Mucosa of rectum (tissue), 2 donors: ENCODE data around the gene ZNF594.
A peak's percentile ranks its signal among the peaks of the same experiment; 100 is the strongest.
"Not testable (repeated sequence)": the region's sequence is repeated elsewhere in the genome, so short reads cannot be mapped to it uniquely, and the experiment has no call there.

Experiments
- H3K27ac ChIP-seq, 2 donors: one replicate each; pipeline ENCODE4 v1.7.0; 2013; ENCODE audit warnings: inconsistent platforms in 2 of 2, low read depth in 2 of 2, low read length in 2 of 2
- H3K27me3 ChIP-seq, 2 donors: one replicate each; pipeline ENCODE4 v1.7.0; 2013; ENCODE audit warnings: low read length in 2 of 2; ENCODE audit not compliant: control insufficient read depth in 2 of 2, insufficient read depth in 2 of 2
- H3K36me3 ChIP-seq, 2 donors: one replicate each; pipeline ENCODE4 v1.7.0; 2013; ENCODE audit warnings: low read length in 2 of 2; ENCODE audit not compliant: control insufficient read depth in 2 of 2, insufficient read depth in 2 of 2
- H3K4me1 ChIP-seq, 2 donors: one replicate each; pipeline ENCODE4 v1.7.0; 2013; ENCODE audit warnings: low read length in 2 of 2, mild to moderate bottlenecking in 1 of 2; ENCODE audit not compliant: control insufficient read depth in 2 of 2, insufficient read depth in 2 of 2
- H3K4me3 ChIP-seq, 2 donors: one replicate each; pipeline ENCODE4 v1.7.0; 2013; ENCODE audit warnings: low read length in 2 of 2
- H3K9ac ChIP-seq, 2 donors: one replicate each; pipeline ENCODE4 v1.7.0; 2013; ENCODE audit warnings: low read length in 2 of 2, low read depth in 1 of 2, mild to moderate bottlenecking in 1 of 2
- H3K9me3 ChIP-seq, 2 donors: one replicate each; pipeline ENCODE4 v1.7.0; 2013; ENCODE audit warnings: low read length in 2 of 2; ENCODE audit not compliant: control insufficient read depth in 2 of 2
- donor health status: healthy.
- donor health status: Normal muscosa, but diverticular disease.

Gene ZNF594

GRCh38 chr17:5179003-5179402, 12.7 kb downstream of the ZNF594 start:
- H3K4me1 ChIP-seq: no peaks in the 10 kb centered on the region
- peaks cover 0 to 7% of the 10 kb centered on the region in 2 donors for H3K36me3 ChIP-seq
- H3K27ac ChIP-seq: no peak overlapping the region
- no peaks in the 10 kb centered on the region for H3K27me3 ChIP-seq
- H3K9me3 ChIP-seq: peaks cover 38 to 54% of the 10 kb centered on the region in 2 donors
- H3K9ac ChIP-seq: no peak overlapping the region
- no peak overlapping the region for H3K4me3 ChIP-seq

- H3K36me3 ChIP-seq, H3K4me3 ChIP-seq, H3K27me3 ChIP-seq, H3K4me1 ChIP-seq, H3K27ac ChIP-seq, H3K9ac ChIP-seq: not testable (repeated sequence)
- H3K9me3 ChIP-seq: peaks cover 10 to 18% of the 10 kb centered on the region in 2 donors
Measured at GRCh38 chr17:5175027-5175426, 16.6 kb downstream of the ZNF594 start.

- H3K4me1 ChIP-seq, H3K4me3 ChIP-seq, H3K9me3 ChIP-seq, H3K27me3 ChIP-seq, H3K9ac ChIP-seq, H3K36me3 ChIP-seq: not testable (repeated sequence)
- peak overlapping the region in 1 of 2 donors; percentile 29 for H3K27ac ChIP-seq
Measured at GRCh38 chr17:5165791-5166564, 25.7 kb downstream of the ZNF594 start.

GRCh38 chr17:5164436-5164835, 27.2 kb downstream of the ZNF594 start:
- H3K27ac ChIP-seq: no peak overlapping the region

GRCh38 chr17:5161793-5162192, 29.9 kb downstream of the ZNF594 start:
- H3K9ac ChIP-seq, H3K36me3 ChIP-seq, H3K27me3 ChIP-seq, H3K27ac ChIP-seq, H3K4me3 ChIP-seq, H3K9me3 ChIP-seq, H3K4me1 ChIP-seq: not testable (repeated sequence)

More at GRCh38 chr17:5164436-5164835, 27.2 kb downstream of the ZNF594 start:
- Histone ChIP-seq H3K36me3 (no peaks in the 10 kb centered on the region), H3K27me3 (no peaks in the 10 kb centered on the region), H3K4me3 (no peak overlapping the region), H3K9me3 (no peaks in the 10 kb centered on the region), H3K4me1 (peaks cover 0 to 3% of the 10 kb centered on the region in 2 donors), H3K9ac (no peak overlapping the region)

GRCh38 chr17:5160702-5161101, 31.0 kb downstream of the ZNF594 start:
- H3K4me3 ChIP-seq, H3K27ac ChIP-seq, H3K27me3 ChIP-seq, H3K36me3 ChIP-seq, H3K4me1 ChIP-seq, H3K9me3 ChIP-seq, H3K9ac ChIP-seq: not testable (repeated sequence)

- not testable (repeated sequence) for H3K9ac ChIP-seq, H3K27me3 ChIP-seq, H3K27ac ChIP-seq, H3K9me3 ChIP-seq, H3K4me1 ChIP-seq, H3K36me3 ChIP-seq, H3K4me3 ChIP-seq
Measured at GRCh38 chr17:5146122-5146521, 45.5 kb downstream of the ZNF594 start.

- H3K4me1 ChIP-seq, H3K27ac ChIP-seq, H3K36me3 ChIP-seq: not testable (repeated sequence)
Measured at GRCh38 chr17:5142877-5143276, 48.8 kb downstream of the ZNF594 start.

GRCh38 chr17:5139458-5139732, 52.3 kb downstream of the ZNF594 start:
- Histone ChIP-seq H3K9me3 (no peaks in the 10 kb centered on the region), H3K36me3 (no peaks in the 10 kb centered on the region), H3K27me3 (no peaks in the 10 kb centered on the region), H3K4me1 (no peaks in the 10 kb centered on the region), H3K4me3 (no peak overlapping the region), H3K27ac (no peak overlapping the region), H3K9ac (no peak overlapping the region)

More at GRCh38 chr17:5142877-5143276, 48.8 kb downstream of the ZNF594 start:
- not testable (repeated sequence) for H3K9me3 ChIP-seq, H3K9ac ChIP-seq, H3K27me3 ChIP-seq, H3K4me3 ChIP-seq

GRCh38 chr17:5138616-5139457, 52.8 kb downstream of the ZNF594 start:
- Histone ChIP-seq H3K27ac (no peak overlapping the region), H3K9me3 (no peaks in the 10 kb centered on the region), H3K36me3 (no peaks in the 10 kb centered on the region), H3K27me3 (no peaks in the 10 kb centered on the region), H3K9ac (no peak overlapping the region), H3K4me1 (no peaks in the 10 kb centered on the region), H3K4me3 (no peak overlapping the region)
